GM06990 (cell line): ENCODE measurements around the gene MOB2.

Source experiments
- DNase-seq: peaks from one replicate; pipeline ENCODE4 v3.0.0-alpha.2; 2011; ENCODE audit not compliant: insufficient read length; ENCODE audit errors: extremely low read depth
- H3K27me3 ChIP-seq: replicated peaks from 2 replicates; pipeline ENCODE4 v1.6.0; 2011; ENCODE audit warnings: low read length; ENCODE audit not compliant: control insufficient read depth, insufficient read depth
- H3K36me3 ChIP-seq: 2 replicates; pipeline ENCODE4 v1.5.1; 2011; ENCODE audit warnings: low read length; ENCODE audit not compliant: control insufficient read depth, insufficient read depth
- H3K4me3 ChIP-seq: replicated peaks from 2 replicates; pipeline ENCODE4 v1.5.1; 2011; ENCODE audit warnings: low read depth, mild to moderate bottlenecking, control low read depth, low read length
- TF ChIP-seq, protein P1 (sequence below): IDR thresholded peaks from 2 replicates; pipeline ENCODE4 v1.5.1; 2011; ENCODE audit warnings: low read length, control low read depth, mild to moderate bottlenecking, inconsistent platforms; ENCODE audit not compliant: insufficient read depth, poor library complexity, severe bottlenecking

The MOB2 gene

DNA sequence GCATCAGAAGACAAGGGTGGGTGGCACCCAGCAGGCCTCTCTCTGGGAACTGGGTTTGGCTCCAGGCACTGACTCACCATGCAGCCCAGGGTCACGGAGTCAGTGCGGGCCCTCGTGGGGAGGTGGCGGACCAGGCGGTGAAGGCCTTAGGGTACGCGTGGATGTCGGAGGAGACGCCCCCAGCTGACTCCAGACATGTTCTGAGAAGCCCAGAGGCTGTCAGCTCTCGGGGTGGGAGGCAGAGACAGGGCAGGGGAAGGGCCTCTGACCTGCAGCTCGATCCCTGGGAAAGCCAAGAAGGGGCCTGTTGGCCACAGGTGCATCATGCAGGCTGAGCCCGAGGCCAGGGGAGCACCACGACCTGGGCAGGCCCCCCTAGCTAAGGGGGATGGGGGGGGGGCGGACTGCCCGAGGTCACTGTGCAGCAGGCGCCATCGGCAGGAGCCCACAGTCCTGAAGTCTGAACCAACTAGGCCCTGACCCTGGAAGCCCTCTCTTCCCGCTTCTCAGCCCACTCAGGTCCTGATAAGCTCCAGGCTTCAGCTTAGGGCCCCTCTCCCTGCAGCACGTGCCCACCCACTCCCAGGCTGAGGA, 18.0 kb downstream of the MOB2 start:
- H3K36me3 ChIP-seq: no peaks in the 10 kb centered on the region; the same call in none of the 2 replicates
- no peak for DNase-seq
- TF ChIP-seq, protein P1, sequence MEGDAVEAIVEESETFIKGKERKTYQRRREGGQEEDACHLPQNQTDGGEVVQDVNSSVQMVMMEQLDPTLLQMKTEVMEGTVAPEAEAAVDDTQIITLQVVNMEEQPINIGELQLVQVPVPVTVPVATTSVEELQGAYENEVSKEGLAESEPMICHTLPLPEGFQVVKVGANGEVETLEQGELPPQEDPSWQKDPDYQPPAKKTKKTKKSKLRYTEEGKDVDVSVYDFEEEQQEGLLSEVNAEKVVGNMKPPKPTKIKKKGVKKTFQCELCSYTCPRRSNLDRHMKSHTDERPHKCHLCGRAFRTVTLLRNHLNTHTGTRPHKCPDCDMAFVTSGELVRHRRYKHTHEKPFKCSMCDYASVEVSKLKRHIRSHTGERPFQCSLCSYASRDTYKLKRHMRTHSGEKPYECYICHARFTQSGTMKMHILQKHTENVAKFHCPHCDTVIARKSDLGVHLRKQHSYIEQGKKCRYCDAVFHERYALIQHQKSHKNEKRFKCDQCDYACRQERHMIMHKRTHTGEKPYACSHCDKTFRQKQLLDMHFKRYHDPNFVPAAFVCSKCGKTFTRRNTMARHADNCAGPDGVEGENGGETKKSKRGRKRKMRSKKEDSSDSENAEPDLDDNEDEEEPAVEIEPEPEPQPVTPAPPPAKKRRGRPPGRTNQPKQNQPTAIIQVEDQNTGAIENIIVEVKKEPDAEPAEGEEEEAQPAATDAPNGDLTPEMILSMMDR: no peak

DNA sequence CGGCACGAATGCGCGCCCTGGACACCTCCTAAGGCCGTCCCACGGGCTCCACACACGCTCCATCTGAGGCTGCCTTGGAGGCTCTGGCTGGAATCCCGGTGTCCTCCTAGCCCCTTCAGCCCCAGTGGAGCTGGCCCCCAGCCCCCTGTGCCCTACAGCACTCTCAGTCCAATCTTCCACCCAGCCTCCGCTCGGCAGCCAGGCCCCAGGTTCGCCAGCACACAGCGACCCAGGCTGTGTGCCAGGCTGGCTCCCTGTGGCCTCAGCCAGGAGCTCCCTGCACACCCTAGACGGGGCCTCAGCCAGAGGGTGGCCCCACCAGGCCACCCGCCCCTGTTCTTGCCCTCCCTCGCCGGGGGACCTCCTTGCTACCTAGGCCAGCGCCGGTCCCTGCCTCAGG, 18.6 kb downstream of the MOB2 start:
- TF ChIP-seq, protein P1: no peak
- no peak for DNase-seq
- Histone ChIP-seq H3K4me3 (no peak overlapping the region), H3K36me3 (no peaks in the 10 kb centered on the region; the same call in none of the 2 replicates), H3K27me3 (no peaks in the 10 kb centered on the region)

More for the DNA sequence above, 18.0 kb downstream of the MOB2 start:
- no peak overlapping the region for H3K4me3 ChIP-seq
- no peaks in the 10 kb centered on the region for H3K27me3 ChIP-seq

DNA sequence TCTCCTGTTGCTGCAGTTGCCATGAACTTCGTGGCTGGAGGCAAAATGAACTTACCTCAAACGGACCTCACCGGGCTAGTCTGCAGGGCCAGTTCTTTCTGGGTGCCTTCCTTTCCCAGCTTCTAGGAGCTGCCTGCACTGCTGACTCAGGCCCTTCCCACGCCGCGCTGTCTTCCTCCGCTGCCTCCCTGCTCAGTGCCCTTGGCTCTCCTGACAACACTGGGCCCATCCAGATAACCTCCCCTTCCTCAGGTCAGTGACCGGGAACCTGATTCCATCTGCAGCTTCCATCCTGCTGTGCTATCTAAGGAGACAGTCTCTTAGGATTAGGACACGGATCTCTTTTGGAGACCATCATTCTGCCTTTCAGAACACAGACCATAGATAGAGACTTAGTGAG, 19.3 kb downstream of the MOB2 start:
- Histone ChIP-seq H3K36me3 (no peaks in the 10 kb centered on the region; the same call in none of the 2 replicates), H3K27me3 (no peaks in the 10 kb centered on the region), H3K4me3 (no peak overlapping the region)
- no peak for DNase-seq
- TF ChIP-seq, protein P1: no peak

DNA sequence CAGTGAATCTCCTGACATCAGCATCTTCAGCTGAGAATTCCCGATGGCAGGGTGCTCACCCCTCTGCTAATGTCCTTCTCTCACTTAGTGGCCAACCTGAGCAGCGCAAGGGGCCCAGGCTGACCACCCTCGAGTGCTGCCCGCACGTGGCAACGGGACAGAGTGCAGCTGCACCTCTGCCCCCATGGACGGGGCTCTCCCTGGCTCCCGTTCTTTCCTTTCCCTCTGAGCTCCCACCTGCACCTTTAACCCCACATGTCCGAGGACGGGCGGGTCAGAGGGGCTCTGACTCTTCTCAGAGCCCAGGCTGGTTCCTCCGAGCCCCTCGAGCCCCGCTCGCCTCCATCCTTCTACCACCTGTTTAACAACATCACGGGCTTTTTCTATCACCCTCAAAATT, 19.8 kb downstream of the MOB2 start:
- no peaks in the 10 kb centered on the region; the same call in none of the 2 replicates for H3K36me3 ChIP-seq
- H3K27me3 ChIP-seq: no peaks in the 10 kb centered on the region
- TF ChIP-seq, protein P1: no peak

DNA sequence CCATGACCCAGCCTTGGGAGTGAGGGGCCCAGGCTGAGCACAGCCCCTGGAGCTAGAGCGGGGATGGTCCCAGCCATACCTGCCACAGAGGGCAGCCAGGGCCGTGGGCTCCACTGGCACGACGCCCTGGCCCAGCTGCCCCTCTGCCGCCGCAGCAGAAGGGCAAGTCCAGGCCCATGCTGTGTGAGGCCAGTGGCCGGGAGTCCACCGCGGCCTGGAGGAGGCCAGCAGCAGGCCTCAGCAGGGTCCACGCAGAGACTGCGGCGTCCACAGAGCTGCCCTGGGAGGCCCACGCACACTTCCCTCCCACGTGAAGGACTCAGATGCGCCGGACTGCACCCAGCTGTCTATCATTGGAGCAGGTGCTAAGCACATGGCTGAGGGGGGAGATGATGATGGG, 23.5 kb downstream of the MOB2 start:
- TF ChIP-seq, protein P1: no peak
- no peak for DNase-seq
- Histone ChIP-seq H3K4me3 (no peak overlapping the region), H3K27me3 (no peaks in the 10 kb centered on the region), H3K36me3 (no peaks in the 10 kb centered on the region; the same call in 1 of the 2 replicates)

More for the DNA sequence above, 19.8 kb downstream of the MOB2 start:
- no peak overlapping the region for H3K4me3 ChIP-seq
- no peak for DNase-seq

DNA sequence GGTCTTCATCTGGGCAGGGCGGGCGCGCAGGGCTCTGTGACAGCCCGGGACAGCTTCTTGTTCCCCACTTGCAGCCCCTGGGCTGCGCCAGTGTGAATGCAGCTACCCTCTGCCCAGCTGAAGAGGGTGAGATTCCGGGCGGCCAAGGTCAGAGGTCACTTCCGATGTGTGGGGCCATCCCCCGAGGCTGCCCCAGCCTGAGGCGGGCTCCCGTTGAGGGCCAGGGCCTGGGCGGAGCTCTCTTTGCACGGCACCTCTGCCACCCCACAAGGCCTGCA, 23.9 kb downstream of the MOB2 start:
- TF ChIP-seq, protein P1: no peak
- no peak for DNase-seq
- Histone ChIP-seq H3K27me3 (no peaks in the 10 kb centered on the region), H3K4me3 (no peak overlapping the region), H3K36me3 (no peaks in the 10 kb centered on the region; the same call in 1 of the 2 replicates)
